IMR-90 (cell line): ENCODE data around the gene SLC26A1.
"Not testable (repeated sequence)": the region's sequence is repeated elsewhere in the genome, so short reads cannot be mapped to it uniquely, and the experiment has no call there.

Experiments
- CTCF ChIP-seq: conservative IDR thresholded peaks from 2 replicates; pipeline ENCODE4 v1.5.1; 2012; ENCODE audit warnings: mild to moderate bottlenecking, low read depth, low read length, improper control_type of control experiment
- POLR2A ChIP-seq: IDR thresholded peaks from 2 replicates; pipeline ENCODE4 v1.6.1; 2012; ENCODE audit warnings: mild to moderate bottlenecking, low read depth, low read length
- USF2 ChIP-seq: fragments of 150-350 bp; IDR thresholded peaks from 2 replicates; pipeline ENCODE4 v1.6.1; 2017; ENCODE audit warnings: mild to moderate bottlenecking, antibody characterized with exemption, low read length, low read depth

GRCh38 chr4:999240-999863 lies 6.1 kb upstream of the SLC26A1 start:
- TF ChIP-seq CTCF, POLR2A, USF2: not testable (repeated sequence)
